NCI-H2196 treated with DMSO at 0.1 percent for 48 hours (cell line): ENCODE results near the gene ADAM11.
"Not testable (repeated sequence)": the region's sequence is repeated elsewhere in the genome, so short reads cannot be mapped to it uniquely, and the experiment has no call there.

Experiments
- DNase-seq: peaks from one replicate; lab custom pipeline; 2025; ENCODE audit not compliant: unreplicated experiment; lab: John Stamatoyannopoulos, UW

ADAM11 gene

DNA sequence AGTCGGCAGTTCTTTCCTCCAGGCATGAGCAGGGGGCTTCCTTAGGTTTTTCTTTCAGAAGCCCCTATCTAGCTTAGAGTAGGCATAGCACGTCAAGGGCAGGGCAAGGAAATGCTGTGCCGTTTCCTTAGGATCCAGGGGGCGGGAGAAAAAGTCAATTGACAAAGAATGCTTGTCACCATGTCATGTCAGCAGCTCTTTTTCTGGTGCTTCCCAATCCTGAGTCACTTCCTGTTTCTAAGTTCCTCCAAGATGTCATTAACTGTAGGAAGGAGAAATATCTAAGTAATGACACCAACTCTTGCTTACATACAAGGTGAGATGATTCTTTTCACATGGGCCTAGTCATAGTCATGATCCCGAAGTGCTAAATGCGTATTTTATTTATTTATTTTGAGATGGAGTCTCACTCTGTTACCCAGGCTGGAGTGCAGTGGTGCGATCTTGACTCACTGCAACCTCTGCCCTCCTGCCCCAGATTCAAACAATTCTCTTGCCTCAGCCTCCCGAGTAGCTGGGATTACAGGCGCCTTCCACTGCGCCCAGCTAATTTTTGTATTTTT is 36.1 kb downstream of the ADAM11 start:
- DNase-seq = no peak

DNA sequence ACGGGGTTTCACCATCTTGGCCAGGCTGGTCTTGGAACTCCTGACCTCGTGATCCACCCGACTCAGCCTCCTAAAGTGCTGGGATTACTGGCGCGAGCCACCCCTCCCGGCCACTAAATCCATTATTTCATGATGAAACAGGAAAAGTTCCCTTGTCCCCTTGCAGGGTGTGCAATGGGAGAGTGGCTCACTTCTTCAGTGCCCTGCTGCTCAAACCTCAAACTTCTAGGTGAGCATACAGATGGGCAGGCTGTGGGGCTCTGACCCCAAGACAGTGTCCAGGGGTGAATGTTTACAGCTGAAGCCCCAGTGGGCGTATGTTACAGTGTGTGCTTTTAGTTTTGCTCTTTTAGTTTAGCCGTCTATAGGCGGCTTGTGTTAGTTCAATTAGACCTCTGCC is 36.6 kb downstream of the ADAM11 start:
- no peak for DNase-seq

DNA sequence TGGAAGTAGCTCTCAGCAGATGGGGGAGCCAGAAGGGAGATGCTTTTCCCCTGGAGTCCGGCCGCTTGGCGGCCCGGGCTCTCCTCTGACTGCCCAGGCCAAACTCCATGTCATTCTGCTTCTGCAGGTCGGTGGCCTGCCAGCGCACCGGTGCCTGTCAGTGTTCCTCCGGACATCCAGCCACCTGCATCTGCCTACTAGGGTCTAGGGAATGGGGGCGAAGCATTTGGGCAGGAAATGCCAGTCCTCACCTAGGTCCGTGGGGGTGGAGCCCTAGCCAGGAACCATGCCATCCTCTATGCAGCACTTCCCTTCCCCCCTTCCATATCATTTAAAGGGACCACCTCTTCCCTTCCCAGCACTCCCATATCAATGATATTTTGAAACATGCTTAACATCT is 37.1 kb downstream of the ADAM11 start:
- DNase-seq = no peak

DNA sequence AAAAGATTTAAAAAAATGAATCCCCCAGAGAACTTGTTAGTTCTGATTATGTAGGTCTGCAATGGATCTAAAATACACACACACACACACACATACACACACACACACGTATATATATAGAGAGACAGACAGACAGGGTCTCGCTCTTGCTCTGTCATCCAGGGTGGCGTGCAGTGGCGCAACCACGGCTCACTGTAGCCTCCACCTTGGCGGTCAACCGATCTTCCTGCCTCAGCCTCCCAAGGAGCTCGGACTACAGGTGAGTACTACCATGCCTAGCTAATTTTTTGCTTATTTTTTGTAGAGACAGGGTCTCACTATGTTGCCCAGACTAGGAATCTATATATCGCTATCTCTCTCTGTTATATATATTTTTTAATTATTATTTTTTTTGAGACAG is 37.9 kb downstream of the ADAM11 start:
- no peak for DNase-seq

- DNase-seq = no peak
Observed at GRCh38 chr17:44797802-44798201, 39.0 kb downstream of the ADAM11 start.

GRCh38 chr17:44798356-44798755 is 39.6 kb downstream of the ADAM11 start:
- no peak for DNase-seq

DNA sequence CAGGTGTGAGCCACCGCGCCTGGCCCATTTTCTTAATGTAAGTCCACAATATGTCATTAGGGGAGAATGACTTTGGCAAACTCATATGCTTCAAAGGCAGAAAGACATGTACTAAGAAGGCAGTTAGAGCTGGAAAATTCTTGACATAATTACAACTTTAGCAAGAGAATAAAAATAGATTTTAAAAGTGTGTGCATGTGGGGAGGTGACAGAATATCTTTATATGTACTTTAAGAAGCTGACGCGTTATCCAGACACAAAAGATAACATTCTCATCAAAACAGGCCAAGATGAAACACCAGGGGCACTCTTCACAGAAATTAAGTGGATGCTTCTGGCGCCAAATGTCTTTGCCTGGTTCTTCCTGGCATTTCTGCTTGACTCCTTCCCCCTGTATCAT is 43.1 kb downstream of the ADAM11 start:
- DNase-seq = no peak

GRCh38 chr17:44804302-44805089 is 45.7 kb downstream of the ADAM11 start:
- no peak for DNase-seq

DNA sequence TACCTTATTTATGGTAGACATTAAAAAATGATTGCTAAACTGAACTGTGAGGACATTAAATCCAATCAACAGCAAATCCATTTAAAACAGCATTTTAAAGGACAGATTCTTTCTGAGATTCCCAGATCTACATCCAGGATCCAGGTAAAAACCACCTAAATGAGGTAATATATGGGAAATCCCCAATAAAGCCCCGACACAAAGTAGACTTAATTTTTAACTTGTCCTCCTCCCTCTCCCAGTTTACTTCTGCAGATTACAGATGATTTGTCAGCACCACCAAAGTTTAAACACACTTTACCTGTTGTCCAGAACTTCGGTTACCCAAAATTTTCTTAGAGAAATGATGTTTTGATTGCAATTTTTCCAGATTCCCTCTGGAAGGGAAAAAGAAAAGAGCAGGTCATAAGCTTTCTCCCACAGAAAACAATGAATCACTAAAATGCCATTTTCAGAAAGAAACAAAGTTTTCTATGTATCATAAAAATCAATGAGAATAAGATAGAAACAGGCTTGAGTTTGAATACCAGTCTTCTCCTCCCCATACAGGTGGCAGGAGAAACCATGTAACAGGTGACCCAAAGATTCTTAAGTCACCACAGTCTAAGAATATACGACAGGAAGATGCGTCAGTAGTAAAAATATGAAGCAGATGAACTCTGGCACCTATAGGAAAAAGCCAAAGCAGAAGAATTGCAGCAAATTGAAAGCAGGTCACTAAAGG is 48.5 kb downstream of the ADAM11 start:
- DNase-seq = no peak

GRCh38 chr17:44807817-44808155 is 49.0 kb downstream of the ADAM11 start:
- DNase-seq = no peak

DNA sequence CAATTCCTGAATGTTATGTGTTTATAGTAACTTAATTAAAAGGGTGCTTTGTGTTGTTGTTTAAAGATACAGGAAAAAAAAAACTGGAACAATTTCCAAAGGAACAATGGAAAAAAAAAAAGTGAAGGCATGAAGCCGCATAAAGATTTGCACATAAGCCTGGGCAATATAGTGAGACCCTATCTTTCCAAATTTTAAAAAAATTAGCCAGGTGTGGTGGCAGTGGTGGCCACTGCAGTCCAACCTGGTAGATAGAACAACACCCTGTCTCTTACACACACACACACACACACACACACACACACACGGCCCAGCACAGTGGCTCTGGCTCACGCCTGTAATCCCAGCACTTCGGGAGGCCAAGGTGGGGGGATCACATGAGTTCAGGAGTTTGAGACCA is 49.4 kb downstream of the ADAM11 start:
- no peak for DNase-seq

GRCh38 chr17:44808656-44809388 is 50.0 kb downstream of the ADAM11 start:
- DNase-seq = not testable (repeated sequence)

DNA sequence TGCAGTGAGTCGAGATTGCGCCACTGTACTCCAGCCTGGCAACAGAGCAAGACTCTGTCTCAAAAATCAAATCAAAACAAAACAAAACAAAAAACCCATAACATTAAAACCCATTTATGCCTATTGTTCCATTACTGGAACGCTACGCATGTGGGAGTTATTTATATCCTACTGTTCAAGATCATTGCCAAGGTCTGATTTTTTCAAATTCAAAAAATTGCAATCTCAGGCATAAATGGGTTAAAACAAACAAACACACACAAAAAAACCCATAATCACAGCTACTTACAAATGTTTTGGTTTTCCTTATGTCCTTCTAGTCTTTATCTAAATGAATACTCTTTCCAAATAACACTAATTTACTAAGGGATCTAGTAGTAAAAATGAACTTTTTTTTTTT is 53.5 kb downstream of the ADAM11 start:
- no peak for DNase-seq

DNA sequence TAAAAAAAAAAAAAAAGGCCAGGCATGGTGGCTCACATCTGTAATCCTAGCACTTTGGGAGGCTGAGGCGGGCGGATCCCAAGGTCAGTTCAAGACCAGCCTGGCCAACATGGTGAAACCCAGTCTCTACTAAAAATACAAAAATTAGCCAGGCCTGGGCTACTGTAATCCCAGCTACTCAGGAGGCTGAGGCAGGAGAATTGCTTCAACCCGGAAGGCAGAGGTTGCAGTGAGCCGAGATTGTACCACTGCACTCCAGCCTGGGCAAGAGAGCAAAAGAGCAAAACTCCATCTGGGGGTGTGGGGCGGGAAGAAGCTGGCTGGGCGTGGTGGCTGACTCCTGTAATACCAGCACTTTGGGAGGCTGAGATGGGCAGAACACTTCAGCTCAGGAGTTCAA is 59.7 kb downstream of the ADAM11 start:
- DNase-seq = not testable (repeated sequence)

DNA sequence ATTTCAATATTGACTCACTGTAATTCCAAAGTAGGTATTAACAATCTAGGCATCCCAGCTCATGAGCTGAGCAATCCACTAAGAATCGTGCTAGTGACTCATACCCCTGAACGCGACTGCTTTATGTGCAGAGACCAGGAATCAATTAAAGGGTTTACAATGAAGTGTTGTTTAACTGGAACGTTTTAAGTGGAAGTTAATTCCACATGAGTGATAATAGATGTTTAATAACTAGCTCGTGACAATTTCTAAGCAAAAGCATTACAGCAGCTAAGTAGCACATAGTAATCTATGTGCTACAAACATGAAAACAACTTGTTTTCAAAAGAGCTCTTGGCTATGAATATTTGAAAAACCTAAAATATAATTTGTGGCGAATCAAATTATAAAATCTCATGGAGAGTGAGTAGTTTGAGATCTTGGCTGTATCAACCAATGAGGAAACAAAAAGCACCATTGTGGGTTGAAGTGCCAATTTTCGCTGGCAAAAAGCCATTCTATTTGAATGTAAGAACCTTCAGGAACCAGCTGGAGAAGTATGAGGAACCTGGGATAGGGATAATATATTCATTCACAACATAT is 61.9 kb downstream of the ADAM11 start:
- peak; percentile 72 for DNase-seq

- DNase-seq = not testable (repeated sequence)
Observed at GRCh38 chr17:44825236-44825635, 66.4 kb downstream of the ADAM11 start.

DNA sequence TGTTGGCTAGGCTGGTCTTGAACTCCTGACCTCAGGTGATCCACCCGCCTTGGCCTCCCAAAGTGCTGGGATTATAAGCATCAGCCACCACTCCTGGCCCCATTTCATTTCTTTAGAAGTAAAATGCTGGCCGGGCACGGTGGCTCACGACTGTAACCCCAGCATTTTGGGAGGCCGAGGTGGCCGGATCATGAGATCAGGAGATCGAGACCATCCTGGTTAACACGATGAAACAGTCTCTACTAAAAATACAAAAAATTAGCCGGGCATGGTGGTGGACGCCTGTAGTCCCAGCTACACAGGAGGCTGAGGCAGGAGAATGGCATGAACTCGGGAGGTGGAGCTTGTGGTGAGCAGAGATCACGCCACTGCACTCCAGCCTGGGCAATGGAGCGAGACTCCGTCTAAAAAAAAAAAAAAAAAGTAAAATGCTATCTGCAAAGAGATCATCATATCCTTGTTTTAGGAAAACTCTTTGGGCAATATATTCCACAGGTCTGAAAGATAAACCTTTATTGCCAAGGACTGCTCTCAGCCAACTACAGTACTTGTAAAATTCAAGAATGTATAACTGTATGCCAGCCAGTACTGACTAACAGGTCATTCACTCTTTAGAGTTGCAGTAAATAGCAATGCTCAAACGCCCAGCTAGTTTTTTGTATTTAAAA is 67.5 kb downstream of the ADAM11 start:
- no peak for DNase-seq

GRCh38 chr17:44827863-44828262 is 69.1 kb downstream of the ADAM11 start:
- no peak for DNase-seq

DNA sequence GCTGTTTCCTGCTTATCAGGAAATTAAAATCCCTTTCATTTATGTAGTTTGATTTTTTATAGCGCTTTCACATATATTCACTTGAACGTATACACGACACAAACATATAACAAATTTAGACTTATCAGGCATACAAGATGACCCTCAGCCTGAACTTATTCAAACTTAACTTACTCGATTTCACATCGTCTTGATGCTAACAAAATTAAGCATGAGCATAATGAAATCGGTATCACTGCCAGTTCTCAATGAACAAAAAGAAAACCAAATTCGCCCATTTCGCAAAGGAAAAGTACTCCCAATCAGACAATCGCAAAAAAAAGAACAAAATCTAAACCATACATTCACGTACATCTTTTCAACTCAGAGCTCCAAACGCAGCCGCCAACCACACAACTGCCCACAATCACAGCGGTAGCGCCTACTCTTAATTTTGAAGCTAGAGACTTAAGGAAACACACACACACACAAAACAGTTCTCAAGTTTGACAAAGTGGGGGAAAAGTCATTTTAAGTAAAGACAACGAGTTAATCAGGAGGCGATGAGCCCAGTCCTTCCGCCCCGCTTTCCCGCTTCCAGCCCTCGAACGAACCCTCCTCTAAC is 70.2 kb downstream of the ADAM11 start:
- DNase-seq = no peak
